Central memory CD4-positive, alpha-beta T cell (primary cell): ENCODE measurements around the gene KCNQ2.

ENCODE experiments used
- DNase-seq: peaks from one replicate; pipeline ENCODE4 v3.0.0; 2022

The KCNQ2 gene

DNA sequence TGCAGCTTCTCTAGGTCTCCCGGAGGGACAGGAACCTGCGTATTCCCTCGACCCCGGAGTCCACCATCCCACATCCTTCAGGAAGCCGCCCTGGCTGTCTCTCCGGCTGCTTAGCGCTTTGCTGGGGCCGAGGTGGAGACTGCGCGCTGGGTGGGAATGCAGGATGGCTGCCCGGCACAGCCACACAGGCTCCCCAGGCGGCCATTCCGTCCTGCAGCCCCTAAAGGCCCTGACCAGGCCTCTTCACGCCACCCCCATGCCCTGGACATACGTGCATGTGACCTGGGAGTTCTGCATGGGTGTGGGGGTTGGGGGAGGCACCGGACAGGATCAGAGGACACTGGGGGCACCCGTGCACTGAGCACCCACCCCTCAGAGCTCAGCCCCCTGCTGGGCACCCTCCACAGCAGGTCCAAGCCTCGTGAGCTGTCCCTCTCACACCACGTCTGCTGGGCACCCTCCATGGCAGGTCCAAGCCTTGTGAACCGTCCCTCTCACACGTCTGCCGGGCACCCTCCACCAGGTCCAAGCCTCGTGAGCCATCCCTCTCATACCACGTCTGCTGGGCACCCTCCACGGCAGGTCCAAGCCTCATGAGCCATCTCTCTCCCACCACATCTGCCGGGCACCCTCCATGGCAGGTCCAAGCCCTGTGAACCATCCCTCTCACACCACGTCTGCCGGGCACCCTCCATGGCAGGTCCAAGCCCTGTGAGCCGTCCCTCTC is 70.9 kb downstream of the KCNQ2 start:
- no peak for DNase-seq

DNA sequence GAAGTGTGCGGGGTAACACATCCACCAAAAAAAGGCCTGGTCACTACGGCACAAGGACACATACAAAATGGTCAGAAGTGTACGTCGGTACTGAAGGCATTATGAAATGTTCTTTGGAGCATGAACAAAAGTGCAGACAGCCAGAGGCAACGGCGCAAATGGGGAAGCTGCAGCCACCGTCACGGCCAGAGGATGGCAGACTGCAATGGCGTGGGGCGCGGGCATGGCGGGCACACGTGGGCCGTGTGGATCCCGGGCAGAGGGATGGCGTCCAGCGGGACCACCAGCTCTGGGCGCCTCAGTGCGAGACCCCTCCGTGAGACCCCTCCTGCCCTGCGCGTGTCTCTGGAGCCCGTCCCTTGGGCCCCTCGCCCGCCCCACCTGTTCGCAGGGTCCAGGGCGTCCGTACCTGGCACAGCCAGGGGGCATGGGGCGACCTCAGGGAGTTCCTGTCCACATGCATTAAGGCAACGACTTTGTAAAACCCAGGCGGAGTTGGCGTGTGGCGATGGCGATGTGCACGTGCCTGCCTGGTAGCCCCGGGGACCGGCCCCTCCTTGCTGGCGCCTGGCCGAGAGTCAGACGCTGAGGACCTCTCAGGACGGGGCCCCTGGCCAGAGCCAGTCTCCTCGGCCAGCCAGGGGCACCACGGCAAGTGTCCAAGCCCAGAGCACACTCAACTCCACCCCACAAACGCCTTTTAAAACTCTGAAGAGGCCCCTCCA is 71.8 kb downstream of the KCNQ2 start:
- DNase-seq = no peak

DNA sequence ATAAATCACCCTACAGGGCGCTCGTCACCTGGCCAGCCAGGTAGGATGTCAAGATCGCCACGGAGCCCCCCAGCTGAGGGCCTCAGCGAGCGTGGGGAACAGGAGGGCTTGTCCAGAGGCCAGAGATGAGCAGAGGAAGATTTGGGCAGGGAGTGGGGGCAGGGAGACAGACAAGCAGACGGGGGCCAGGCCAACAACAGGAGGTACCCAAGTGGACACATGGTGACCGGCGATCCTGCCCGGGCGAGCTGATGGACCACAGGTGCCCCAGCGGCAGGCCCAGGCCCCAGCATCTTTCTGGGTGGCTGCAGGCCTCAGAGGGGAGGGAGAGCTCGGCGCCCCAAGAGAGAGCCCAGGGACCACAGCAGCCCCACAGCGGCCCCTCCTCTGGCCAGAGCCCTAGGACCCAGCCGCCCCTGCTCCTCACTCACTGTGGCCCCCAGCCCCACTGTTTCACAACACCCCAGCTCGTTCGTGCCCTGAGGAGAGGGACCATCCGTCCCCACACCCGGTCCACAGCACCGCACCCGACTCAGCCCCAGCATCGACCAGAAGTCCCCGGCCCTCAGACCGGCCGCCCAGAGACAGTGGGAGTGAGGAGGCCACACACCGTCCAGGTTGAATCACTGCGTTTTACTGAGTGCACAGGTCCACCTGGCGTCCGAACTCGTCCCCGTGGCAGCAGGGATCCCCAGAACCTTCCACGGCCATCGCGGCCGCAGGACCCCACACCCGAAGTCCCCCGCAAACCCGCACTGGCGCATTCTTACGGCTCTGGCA is 72.7 kb downstream of the KCNQ2 start:
- DNase-seq = no peak

DNA sequence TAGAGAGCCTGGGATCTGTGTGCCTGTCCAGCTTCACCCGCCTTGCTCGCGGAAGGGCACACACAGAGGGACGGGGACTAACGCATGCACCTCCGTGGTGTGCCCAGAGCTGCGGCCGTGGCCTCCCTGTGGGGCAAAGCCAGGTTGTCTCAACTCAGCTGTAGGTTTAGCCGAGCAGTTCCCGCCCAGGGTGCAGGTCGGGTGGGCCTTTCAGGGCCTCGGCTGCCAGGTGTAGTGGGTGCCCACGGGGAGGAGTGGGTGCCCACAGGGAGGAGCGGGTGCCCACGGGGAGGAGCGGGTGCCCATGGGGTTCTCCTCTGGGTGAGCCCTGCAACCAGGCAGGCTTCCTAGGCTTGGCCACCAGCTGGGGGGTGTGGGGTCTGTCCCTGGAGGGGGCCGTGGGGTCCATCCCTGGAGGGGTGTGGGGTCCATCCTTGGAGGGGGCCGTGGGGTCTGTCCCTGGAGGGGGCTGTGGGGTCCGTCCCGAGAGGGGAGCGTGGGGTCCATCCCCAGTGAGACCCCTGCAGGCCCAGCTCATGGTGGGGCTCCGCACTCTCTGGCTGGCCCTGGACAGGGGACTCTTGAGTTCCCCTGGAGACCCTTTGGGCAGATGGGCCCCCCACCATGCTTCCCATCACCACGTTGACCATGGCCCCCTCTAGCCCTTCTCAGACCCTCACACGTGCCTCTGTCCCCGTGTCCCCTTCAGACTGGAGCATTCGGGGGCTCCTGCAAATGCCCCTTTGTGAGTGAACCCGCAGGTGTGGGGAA is 73.5 kb downstream of the KCNQ2 start:
- DNase-seq = no peak

DNA sequence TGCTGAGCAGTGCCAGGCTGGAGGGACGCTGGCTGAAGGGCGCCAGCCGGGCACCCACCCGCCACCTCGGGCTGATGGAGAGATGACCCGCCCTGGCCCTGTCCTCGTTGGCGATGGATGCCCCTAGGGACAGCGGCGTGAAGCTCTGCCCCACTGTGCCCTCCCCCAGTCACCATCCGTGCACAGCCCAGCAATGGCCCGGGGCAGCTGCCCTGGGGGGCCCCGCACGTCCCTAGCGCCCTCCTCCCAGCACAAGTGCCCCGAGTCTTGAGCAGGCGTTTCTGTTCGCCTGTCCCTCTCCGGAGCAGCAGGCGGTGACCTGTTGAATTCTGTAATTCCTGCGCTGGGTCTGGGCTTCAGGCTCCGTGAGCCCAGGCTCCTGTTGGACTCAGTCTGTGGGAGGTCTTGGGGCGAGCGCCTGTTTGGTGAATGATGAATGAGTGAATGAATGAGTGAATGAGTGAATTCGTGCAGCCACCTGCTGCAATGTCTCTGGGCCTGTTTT is 74.5 kb downstream of the KCNQ2 start:
- no peak for DNase-seq

DNA sequence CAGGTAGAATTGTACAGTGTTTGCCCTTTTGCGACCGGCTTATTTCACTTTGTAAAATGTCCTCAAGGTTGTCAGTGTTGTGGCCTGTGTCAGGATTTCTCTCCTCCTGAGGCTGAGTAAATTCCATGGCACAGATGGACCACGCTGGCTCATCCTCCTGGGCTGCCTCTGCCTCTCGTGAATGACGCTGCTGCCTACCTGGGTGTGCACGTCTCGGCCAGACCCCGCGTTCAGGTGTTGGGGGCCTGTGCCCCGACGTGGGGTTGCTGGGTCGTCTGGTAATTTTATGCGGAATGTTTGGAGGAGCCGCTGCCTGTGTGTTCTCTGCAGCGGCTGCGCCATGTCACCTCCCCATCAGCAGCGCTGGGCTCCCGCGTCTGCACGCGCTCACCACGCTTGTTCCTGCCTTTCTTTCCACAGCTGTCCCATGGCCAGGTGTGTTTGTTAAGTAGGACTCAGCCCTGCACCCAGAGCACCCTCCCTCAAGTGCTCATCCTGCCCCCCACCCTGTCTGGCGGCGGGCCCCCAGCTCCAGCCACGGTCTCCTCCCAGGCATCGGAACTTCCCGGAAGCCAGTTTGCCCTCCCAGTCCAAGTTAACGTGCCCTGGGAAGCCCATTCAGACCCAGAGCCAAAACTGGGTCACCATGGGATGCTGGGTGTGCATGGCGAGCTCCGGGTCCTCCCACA is 75.2 kb downstream of the KCNQ2 start:
- no peak for DNase-seq

DNA sequence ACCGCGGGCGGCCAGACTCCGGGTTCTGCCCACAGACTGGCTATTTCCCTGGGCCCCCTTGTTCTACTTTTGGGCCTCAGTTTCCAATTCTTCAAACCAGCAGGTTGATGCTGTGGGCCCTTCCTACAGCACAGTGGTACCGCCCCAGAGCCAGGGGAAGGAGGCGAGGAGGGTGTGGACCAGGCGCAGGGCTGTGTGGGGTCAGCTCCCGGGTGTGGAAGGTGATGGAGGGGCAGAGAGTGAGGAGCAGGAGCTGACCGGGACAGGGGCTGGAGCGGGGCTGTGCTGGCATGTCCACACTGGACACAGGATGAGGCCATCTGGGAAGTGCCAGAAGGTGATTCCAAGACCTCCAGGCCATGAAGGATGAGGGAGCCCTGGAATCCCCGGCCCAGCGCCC is 76.2 kb downstream of the KCNQ2 start:
- no peak for DNase-seq

DNA sequence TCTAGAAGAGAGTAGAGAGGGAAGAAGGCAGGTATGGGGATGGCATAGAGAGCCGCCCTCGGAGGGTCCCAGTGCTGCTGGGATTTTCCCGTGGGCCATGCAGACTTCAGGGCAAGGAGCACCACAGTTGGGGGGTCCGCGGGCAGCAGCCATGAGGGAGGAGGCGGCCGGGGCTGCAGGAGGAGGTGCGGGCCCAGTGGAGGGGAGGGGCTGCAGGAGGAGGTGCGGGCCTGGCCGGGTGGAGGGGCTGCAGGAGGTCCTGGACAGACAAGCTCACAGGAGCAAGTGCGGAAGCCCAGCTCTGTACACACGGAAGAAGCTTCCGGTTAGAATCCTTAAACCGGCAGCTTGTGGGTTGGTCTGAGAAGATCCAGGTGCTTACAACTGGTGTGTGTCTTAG is 76.7 kb downstream of the KCNQ2 start:
- no peak for DNase-seq

DNA sequence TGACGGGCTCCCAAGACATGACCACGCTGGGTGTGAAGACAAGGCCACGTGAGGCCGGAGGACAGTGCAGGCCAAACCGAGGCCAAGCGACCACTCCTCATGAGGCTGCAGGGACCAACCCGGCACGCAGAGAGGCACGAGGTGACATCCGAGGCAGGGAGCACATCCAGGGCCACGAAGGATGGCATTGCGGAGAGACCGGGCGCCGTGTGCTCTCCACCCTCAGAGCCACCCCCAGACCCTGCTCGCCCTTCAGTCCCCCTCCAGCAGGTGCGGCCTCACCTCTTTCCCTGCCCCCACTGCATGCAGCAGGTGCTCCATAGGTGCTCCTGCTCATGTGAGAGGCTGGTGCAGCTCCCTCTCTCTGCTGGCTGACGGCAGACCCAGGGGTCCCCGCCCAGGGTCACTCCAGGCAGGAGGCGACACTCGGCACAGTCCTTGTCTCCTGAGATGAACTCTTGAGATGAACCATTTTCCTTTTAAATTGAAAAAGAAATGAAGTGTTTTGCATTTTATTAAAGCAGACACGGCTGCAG is 77.5 kb downstream of the KCNQ2 start:
- DNase-seq = no peak

DNA sequence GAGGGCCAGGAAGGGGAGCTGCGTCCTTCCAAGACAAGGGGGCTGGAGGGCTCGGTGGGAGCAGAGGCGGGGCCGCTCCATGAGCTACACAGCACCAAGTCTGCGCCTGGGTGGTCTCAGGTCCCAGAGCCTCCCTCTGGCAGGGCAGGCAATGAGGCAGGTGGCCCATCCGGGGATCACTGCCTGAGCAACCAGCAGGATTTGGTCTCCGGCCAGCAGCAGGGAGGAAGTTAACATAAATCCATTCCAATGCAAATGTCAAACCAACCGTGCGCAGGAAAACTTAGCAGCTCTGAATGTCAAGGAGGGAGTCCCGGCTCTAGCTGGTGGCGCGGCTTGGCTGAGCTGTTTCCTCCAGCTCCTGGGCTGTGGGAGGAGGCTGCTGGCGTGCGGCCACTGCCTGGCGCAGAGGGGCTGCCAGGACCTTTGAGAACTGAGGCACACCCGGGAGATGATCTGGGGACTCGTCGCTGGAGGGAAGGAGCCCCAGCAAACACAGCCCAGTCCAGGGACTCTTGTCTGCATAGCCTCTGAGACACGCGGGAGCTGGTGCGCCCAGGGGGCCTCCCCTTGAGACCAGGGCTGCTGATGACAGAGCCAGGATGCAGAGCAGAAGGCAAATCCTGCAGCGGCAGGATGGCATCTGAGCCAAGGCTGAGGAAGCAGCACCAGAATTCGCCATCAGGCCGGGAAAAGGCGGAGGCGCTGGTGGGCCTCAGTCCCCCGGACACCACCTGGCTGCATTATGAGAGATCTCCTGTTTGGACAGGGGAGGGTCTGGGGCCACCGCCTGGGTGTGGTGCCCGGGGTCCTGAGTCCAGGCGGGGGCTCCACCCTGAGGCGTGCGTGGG is 78.2 kb downstream of the KCNQ2 start:
- no peak for DNase-seq

DNA sequence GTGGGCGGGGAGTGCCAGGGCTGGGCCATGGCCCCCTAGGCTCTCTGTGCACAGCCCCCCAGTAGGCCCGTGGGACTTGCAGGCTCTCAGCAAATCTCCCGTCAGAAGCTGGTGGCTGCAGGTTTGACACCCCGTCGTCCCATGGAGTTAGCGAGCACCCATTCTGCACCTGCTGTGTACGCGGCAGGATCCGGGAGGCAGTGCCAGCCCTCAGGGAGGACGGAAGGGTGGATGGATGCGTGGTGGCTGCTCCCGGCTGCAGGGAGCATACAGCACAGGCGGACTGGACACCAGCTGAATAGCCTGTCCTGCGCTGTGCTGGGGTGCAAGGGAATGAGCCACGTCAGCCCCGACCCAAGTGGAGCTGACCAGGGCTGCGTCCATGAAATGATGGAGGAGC is 78.9 kb downstream of the KCNQ2 start:
- no peak for DNase-seq

DNA sequence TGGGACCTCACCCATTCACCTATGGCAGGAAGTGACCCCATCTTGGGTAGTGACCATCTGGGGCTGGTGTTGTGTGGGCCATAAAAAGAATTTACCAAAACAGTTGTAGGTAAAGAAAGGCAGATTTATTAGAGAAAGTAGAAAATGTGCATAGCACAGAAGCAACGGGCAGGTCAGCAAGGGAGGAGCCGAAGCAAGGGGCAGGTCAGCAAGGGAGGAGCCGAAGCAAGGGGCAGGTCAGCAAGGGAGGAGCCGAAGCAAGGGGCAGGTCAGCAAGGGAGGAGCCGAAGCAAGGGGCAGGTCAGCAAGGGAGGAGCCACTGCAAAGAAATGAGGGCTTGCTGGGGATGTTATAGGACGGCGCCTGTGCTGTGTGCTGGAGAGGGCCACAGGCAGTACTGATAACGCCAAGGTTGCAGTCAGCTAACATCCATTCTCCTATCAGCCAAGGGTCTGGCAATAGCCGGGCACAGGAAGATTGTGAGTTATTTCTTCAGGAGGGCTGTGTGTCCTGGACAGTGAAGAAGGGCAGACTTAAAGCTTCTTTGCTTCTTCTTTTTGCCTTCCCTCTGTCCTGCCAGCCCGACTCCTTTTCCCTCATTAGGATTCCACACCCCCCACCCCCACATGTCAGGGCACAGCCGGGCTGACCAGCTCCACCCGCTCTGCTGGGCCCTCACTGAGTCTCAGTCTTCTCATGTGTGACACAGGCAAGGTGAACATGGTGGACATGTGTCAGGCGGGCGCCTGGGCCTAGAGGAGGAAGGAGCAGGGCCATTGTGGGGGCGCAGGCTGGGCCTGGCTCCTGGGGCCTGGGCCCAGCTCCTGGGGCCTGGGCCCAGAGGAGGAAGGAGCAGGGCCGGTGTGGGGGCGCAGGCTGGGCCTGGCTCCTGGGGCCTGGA is 79.7 kb downstream of the KCNQ2 start:
- DNase-seq = no peak

DNA sequence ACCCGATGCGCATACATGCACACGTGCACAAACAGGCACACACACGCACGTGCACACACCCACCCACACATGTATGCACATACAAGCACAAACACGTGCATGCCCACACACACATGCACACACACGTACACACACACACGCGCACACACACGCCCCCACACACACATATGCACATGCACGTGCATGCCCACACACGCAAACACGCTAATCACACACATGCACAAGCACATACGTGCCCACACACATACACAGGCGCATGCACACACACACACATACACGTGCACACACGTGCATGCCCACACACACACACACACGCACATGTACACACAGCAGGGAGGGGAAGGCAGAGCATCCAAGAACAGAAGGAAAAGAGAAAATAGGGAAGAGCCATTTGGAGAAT is 84.5 kb downstream of the KCNQ2 start:
- no peak for DNase-seq

DNA sequence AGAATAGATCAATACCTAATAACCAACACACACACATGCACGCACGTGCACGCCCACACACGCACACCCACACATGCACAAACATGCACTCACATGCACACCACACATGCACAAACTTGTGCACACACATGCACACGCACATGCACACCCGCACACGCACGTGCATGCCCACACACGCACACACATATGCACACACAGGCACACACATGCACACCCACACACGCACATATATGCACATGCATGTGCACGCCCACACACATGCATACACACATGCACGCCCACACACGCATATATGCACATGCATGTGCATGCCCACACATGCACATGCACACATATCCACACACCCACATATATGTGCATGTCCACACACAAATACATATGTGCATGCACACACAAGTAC is 85.1 kb downstream of the KCNQ2 start:
- DNase-seq = no peak

DNA sequence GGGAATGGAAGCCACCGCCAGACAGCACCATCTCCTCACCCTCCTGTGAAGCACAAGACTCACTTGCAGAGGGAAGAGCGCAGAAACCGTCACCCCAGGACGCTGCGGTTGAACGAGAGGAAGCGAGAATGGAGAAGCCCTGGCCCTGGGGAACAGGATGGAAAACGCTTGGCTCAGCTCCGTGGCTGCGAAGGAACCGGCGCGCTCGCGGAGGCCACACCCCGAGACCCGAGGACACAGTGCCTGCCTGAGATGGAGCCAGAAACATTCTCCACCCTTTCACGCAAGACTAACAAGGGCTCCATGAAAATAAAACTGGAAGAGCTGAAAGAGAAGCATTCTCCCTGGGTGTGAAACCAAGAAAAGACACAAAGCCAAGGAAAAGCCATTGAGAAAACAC is 86.0 kb downstream of the KCNQ2 start:
- no peak for DNase-seq

DNA sequence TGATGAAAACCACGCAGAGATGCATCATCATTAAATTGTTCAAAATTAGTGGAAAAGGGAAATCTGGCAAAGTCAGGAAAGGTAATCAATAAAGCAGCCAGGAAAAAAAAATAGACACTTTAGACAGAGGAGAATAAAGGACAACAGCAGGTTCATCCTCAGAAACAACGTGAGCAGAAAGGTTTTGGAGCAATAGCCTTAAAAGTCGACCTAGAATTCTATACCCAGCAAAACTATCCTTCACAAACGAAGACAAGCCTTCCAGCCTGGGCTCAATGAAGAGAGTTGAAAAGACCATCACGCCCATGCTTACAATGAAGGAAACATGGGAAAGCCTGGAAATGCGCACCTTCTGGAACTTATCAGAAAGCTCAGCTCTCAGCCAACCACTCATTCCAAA is 86.6 kb downstream of the KCNQ2 start:
- DNase-seq = no peak

DNA sequence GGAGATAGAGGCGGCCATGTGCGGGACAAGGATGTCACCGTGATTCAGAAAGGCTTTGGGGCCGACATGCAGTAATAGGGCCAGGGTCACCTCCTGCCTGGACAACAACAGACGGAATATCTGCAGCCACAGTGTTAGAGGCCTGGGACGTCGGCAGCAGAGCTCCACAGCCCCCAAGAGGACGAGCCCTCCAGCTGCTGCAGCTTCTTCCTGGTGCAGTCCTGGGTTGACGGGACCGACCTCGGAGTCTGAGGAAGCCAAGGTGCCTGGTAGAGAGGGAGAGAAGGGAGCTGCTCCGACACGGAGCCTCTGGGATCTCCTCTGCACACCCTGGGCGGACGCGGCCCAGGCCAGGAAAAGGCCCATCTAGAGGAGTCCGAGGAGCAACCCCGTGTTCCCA is 88.1 kb downstream of the KCNQ2 start:
- no peak for DNase-seq

DNA sequence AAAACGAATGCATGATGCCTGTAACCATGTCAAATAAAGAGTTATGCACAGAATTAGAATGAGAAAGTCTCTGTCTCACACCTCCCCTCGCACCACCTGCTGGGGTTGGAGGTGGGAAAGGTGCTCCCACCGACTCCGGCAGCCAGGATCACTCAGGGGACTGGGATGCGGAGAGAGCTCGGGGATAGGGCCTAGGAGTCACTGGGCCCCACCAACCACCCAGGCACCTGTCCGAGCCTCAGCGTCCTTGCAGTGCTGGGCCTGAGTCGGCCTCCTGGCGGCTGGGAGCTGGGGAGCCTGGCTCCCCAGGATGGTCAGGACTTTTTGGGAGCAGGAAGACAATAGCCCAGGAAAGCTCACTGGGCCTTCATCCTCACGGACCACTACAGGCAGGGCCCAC is 88.9 kb downstream of the KCNQ2 start:
- no peak for DNase-seq

DNA sequence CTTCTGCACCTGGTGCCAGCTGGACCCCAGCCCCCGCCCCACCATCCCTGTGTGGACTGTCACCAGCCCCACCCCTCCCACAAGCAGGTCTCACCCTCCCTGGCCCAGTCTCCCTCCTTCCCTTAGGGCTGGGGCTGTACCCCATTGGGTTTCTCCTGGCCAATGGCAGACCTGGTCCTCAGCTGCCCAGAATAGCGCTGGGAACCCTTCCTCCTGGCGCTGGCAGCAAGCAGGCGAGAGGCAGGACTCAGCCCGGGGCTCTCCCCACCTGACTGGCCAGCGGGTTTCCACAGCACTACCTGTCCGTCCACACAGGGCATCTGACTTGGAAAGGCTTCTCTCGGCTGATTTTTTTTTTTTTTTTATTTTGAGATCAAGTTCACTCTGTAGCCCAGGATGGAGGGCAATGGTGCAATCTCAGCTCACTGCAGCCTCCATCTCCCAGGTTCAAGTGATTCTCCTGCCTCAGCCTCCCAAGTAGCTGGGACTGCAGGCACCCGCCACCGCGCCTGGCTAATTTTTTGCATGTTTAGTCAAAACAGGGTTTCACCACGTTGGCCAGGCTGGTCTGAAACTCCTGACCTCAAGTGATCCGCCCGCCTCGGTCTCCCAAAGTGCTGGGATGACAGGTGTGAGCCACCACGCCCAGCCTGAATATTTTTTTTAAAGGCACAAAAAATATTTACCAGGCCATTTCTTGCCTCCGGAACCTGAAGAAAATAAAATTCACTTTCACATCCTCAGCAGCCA is 89.7 kb downstream of the KCNQ2 start:
- DNase-seq = no peak
